ENCODE measurements around the gene SERPINA5. TPM values are rescaled to one million over a fixed set of nuclear protein-coding genes. Genes with fewer than 3 reads are reported as not detected.

SERPINA5 gene
- total and polyA plus RNA-seq, 3 donors from 2014 or later = 940 to 1,170 (median 1,154) TPM

GRCh38 chr14:94614802-94615201, 33.6 kb downstream of the SERPINA5 start:
- no peaks in the 10 kb centered on the region for H3K27me3 ChIP-seq
- no peak for DNase-seq
- H3K4me1 ChIP-seq = peaks cover 13% of the 10 kb centered on the region
- 91 to 94% methylated on average over 7 of the region's 7 CpGs for WGBS, 2 donors
- TF ChIP-seq POLR2A (IDR thresholded peaks at IDR 0.05) (no peak), CTCF (IDR thresholded peaks at IDR 0.05) (no peak)
- intact Hi-C loops (cut with DNase I; ENCODE audit: low total_unique reads) = no loop called here
- no peak overlapping the region for H3K4me3 ChIP-seq
- no peak overlapping the region for H3K27ac ChIP-seq
- H3K9me3 ChIP-seq = no peaks in the 10 kb centered on the region
- no peaks in the 10 kb centered on the region for H3K36me3 ChIP-seq (ENCODE audit: low read depth, missing control alignments)

- H3K36me3 ChIP-seq (ENCODE audit: low read depth, missing control alignments) = no peaks in the 10 kb centered on the region
- TF ChIP-seq POLR2A (IDR thresholded peaks at IDR 0.05) (no peak), CTCF (IDR thresholded peaks at IDR 0.05) (no peak)
- H3K27me3 ChIP-seq = no peaks in the 10 kb centered on the region
- H3K4me3 ChIP-seq = no peak overlapping the region
- H3K4me1 ChIP-seq = peaks cover 13% of the 10 kb centered on the region
- no peaks in the 10 kb centered on the region for H3K9me3 ChIP-seq
- no peak for DNase-seq
- WGBS, 2 donors = 96% methylated on average over 3 of the region's 3 CpGs; no CpG with 5 or more reads in 1 of the 2 donors
- no peak overlapping the region for H3K27ac ChIP-seq
- intact Hi-C loops (cut with DNase I; ENCODE audit: low total_unique reads) = no loop called here
Measured at GRCh38 chr14:94615254-94615653, 34.0 kb downstream of the SERPINA5 start.

- TF ChIP-seq POLR2A (IDR thresholded peaks at IDR 0.05) = no peak
- TF ChIP-seq CTCF (IDR thresholded peaks at IDR 0.05) = no peak
- Histone ChIP-seq H3K27me3 (no peaks in the 10 kb centered on the region), H3K4me1 (peaks cover 13% of the 10 kb centered on the region), H3K27ac (no peak overlapping the region), H3K9me3 (no peaks in the 10 kb centered on the region), H3K36me3 (ENCODE audit: low read depth, missing control alignments) (no peaks in the 10 kb centered on the region), H3K4me3 (no peak overlapping the region)
- no peak for DNase-seq
- intact Hi-C loops (cut with DNase I; ENCODE audit: low total_unique reads) = no loop called here
- 92 to 94% methylated on average over 8 of the region's 8 CpGs for WGBS, 2 donors
Measured at GRCh38 chr14:94615823-94616570, 34.8 kb downstream of the SERPINA5 start.

- H3K4me3 ChIP-seq = no peak overlapping the region
- no peak for TF ChIP-seq POLR2A (IDR thresholded peaks at IDR 0.05)
- no peak for TF ChIP-seq CTCF (IDR thresholded peaks at IDR 0.05)
- H3K4me1 ChIP-seq = peaks cover 7% of the 10 kb centered on the region
- DNase-seq = no peak
- no peaks in the 10 kb centered on the region for H3K9me3 ChIP-seq
- 90 to 92% methylated on average over 5 of the region's 5 CpGs for WGBS, 2 donors
- no peaks in the 10 kb centered on the region for H3K27me3 ChIP-seq
- intact Hi-C loops (cut with DNase I; ENCODE audit: low total_unique reads) = no loop called here
- no peaks in the 10 kb centered on the region for H3K36me3 ChIP-seq (ENCODE audit: low read depth, missing control alignments)
- H3K27ac ChIP-seq = no peak overlapping the region
Measured at GRCh38 chr14:94617366-94617941, 36.2 kb downstream of the SERPINA5 start.

Measured in testis (tissue), 3 donors.